ENCODE measurements around the gene KCNJ10. TPM values are rescaled to one million over a fixed set of nuclear protein-coding genes. Genes with fewer than 3 reads are reported as not detected.

KCNJ10 gene
- total RNA-seq, 3 donors from 2014 or later, result 0.23 to 0.73 (median 0.27) TPM

GRCh38 chr1:160101717-160102522 lies 32.0 kb upstream of the KCNJ10 start:
- Histone ChIP-seq H3K4me3 (no peak overlapping the region), H3K4me1 (ENCODE audit: low read depth) (peaks cover 21% of the 10 kb centered on the region), H3K36me3 (ENCODE audit: low read depth) (no peaks in the 10 kb centered on the region), H3K9me3 (no peaks in the 10 kb centered on the region)
- intact Hi-C loops (cut with DNase I, micrococcal nuclease), result no loop called here
- ATAC-seq (no peak), DNase-seq (no peak)
- TF ChIP-seq, protein P1, sequence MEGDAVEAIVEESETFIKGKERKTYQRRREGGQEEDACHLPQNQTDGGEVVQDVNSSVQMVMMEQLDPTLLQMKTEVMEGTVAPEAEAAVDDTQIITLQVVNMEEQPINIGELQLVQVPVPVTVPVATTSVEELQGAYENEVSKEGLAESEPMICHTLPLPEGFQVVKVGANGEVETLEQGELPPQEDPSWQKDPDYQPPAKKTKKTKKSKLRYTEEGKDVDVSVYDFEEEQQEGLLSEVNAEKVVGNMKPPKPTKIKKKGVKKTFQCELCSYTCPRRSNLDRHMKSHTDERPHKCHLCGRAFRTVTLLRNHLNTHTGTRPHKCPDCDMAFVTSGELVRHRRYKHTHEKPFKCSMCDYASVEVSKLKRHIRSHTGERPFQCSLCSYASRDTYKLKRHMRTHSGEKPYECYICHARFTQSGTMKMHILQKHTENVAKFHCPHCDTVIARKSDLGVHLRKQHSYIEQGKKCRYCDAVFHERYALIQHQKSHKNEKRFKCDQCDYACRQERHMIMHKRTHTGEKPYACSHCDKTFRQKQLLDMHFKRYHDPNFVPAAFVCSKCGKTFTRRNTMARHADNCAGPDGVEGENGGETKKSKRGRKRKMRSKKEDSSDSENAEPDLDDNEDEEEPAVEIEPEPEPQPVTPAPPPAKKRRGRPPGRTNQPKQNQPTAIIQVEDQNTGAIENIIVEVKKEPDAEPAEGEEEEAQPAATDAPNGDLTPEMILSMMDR (IDR thresholded peaks at IDR 0.05), result no peak

- Histone ChIP-seq H3K4me3 (no peak overlapping the region), H3K36me3 (ENCODE audit: low read depth) (no peaks in the 10 kb centered on the region), H3K4me1 (ENCODE audit: low read depth) (peaks cover 28% of the 10 kb centered on the region), H3K9me3 (no peaks in the 10 kb centered on the region)
- TF ChIP-seq, protein P1 (IDR thresholded peaks at IDR 0.05), result peak; percentile 88
- intact Hi-C loops (cut with DNase I, micrococcal nuclease), result no loop called here
- DNase-seq (peak; percentile 71 to 78 (median 77)), ATAC-seq (peak; percentile 18)
These were observed 31.2 kb upstream of the KCNJ10 start for GRCh38 chr1:160101037-160101716.

- Histone ChIP-seq H3K9me3 (no peaks in the 10 kb centered on the region), H3K4me1 (ENCODE audit: low read depth) (peaks cover 41% of the 10 kb centered on the region), H3K36me3 (ENCODE audit: low read depth) (no peaks in the 10 kb centered on the region), H3K4me3 (no peak overlapping the region)
- no peak for ATAC-seq
- intact Hi-C loops (cut with DNase I, micrococcal nuclease), result no loop called here
- TF ChIP-seq, protein P1 (IDR thresholded peaks at IDR 0.05), result no peak
- DNase-seq, result no peak
These were observed 29.9 kb upstream of the KCNJ10 start for GRCh38 chr1:160099716-160100375.

GRCh38 chr1:160098852-160099561 lies 29.0 kb upstream of the KCNJ10 start:
- TF ChIP-seq, protein P1 (IDR thresholded peaks at IDR 0.05), result no peak
- ATAC-seq (peak; percentile 81), DNase-seq (peak; percentile 99)
- Histone ChIP-seq H3K4me3 (no peak overlapping the region), H3K4me1 (ENCODE audit: low read depth) (peaks cover 48% of the 10 kb centered on the region), H3K36me3 (ENCODE audit: low read depth) (no peaks in the 10 kb centered on the region), H3K9me3 (no peaks in the 10 kb centered on the region)
- intact Hi-C loops (cut with DNase I, micrococcal nuclease), result no loop called here
